IMR-90 (cell line): ENCODE measurements around the gene ADAMTSL1. TPM values are rescaled to one million over a fixed set of nuclear protein-coding genes. Genes with fewer than 3 reads are reported as not detected.

ENCODE experiments used
- ATAC-seq: fragments of 200-7000 bp; cut with Tn5 transposase; 2 replicates; pipeline ENCODE4 v1.9.1; 2020; ENCODE audit warnings: low read depth, mild to moderate bottlenecking, moderate library complexity
- BruUV-seq: library from RNA; stranded (reverse); fragments of 400-500 nt; replicated peaks from 2 replicates; lab custom pipeline; 2021; lab: Mats Ljungman, UMichigan
- CTCF ChIA-PET: fragments of 300-600 bp; formaldehyde crosslinking; extraction: SDS; loops from one replicate; lab custom pipeline; 2021; ENCODE audit warnings: antibody characterized with exemption; lab: Yijun Ruan, JAX
- POLR2A ChIA-PET: fragments of 300-600 bp; sonication (Branson Sonifier 250); formaldehyde crosslinking; loops from one replicate; lab custom pipeline; 2022; ENCODE audit warnings: antibody characterized with exemption; ENCODE audit not compliant: unreplicated experiment; lab: Charles Lee
- DNase-seq: peaks from one replicate; pipeline ENCODE4 v3.0.0; 2013
- H2AFZ ChIP-seq: replicated peaks from 2 replicates; pipeline ENCODE3; 2013; ENCODE audit warnings: low read length, mild to moderate bottlenecking; ENCODE audit not compliant: poor library complexity
- H2AK5ac ChIP-seq: 2 replicates; pipeline ENCODE4 v1.6.1; 2013; ENCODE audit warnings: low read depth, low read length, inconsistent platforms
- H2AK9ac ChIP-seq: replicated peaks from 2 replicates; pipeline ENCODE3; 2013; ENCODE audit warnings: mild to moderate bottlenecking, low read depth, low read length, moderate library complexity; ENCODE audit not compliant: poor library complexity
- H2BK120ac ChIP-seq: 2 replicates; pipeline ENCODE4 v1.6.1; 2013; ENCODE audit warnings: low read depth, low read length, inconsistent platforms
- H2BK15ac ChIP-seq: 3 replicates; pipeline ENCODE4 v1.6.1; 2013; ENCODE audit warnings: low read depth, low read length, inconsistent platforms
- H2BK20ac ChIP-seq: 2 replicates; pipeline ENCODE4 v1.6.1; 2013; ENCODE audit warnings: low read depth, mild to moderate bottlenecking, inconsistent platforms, low read length, moderate library complexity
- H2BK5ac ChIP-seq: 2 replicates; pipeline ENCODE4 v1.6.1; 2013; ENCODE audit warnings: mild to moderate bottlenecking, low read depth, low read length, inconsistent platforms; ENCODE audit not compliant: poor library complexity, severe bottlenecking
- H3K14ac ChIP-seq: replicated peaks from 2 replicates; pipeline ENCODE4 v1.6.1; 2013; ENCODE audit warnings: low read depth, low read length, inconsistent platforms
- H3K18ac ChIP-seq: 2 replicates; pipeline ENCODE4 v1.6.1; 2013; ENCODE audit warnings: low read depth, low read length, control low read depth
- H3K23ac ChIP-seq: 2 replicates; pipeline ENCODE4 v1.6.1; 2013; ENCODE audit warnings: low read depth, low read length, inconsistent platforms
- H3K27ac ChIP-seq: 2 replicates; pipeline ENCODE4 v1.5.1; 2013; ENCODE audit warnings: mild to moderate bottlenecking, control low read depth, low read length; ENCODE audit not compliant: insufficient read depth
- H3K27me3 ChIP-seq: 2 replicates; pipeline ENCODE4 v1.6.1; 2013; ENCODE audit warnings: low read length; ENCODE audit not compliant: control insufficient read depth, insufficient read depth
- H3K36me3 ChIP-seq: 2 replicates; pipeline ENCODE4 v1.6.1; 2013; ENCODE audit warnings: low read length, mixed read lengths; ENCODE audit not compliant: control insufficient read depth, insufficient read depth
- H3K4ac ChIP-seq: 2 replicates; pipeline ENCODE4 v1.6.1; 2013; ENCODE audit warnings: low read depth, low read length, inconsistent platforms
- H3K4me1 ChIP-seq: 2 replicates; pipeline ENCODE4 v1.6.1; 2013; ENCODE audit warnings: low read length, mixed read lengths; ENCODE audit not compliant: control insufficient read depth, insufficient read depth
- H3K4me2 ChIP-seq: 2 replicates; pipeline ENCODE4 v1.6.1; 2013; ENCODE audit warnings: low read depth, mild to moderate bottlenecking, control low read depth, low read length, moderate library complexity
- H3K4me3 ChIP-seq: 2 replicates; pipeline ENCODE4 v1.5.1; 2013; ENCODE audit warnings: low read depth, mild to moderate bottlenecking, control low read depth, low read length, moderate library complexity; ENCODE audit not compliant: insufficient read depth
- H3K56ac ChIP-seq: 2 replicates; pipeline ENCODE4 v1.6.1; 2013; ENCODE audit warnings: low read length, inconsistent platforms; ENCODE audit not compliant: insufficient read depth; ENCODE audit errors: extremely low read depth
- H3K79me1 ChIP-seq, 2 experiments: 2 replicates each; pipeline ENCODE4 v1.6.1; 2013; ENCODE audit warnings: low read length in 2 of 2, inconsistent platforms in 1 of 2, low read depth in 1 of 2
- H3K9ac ChIP-seq: 2 replicates; pipeline ENCODE4 v1.6.1; 2013; ENCODE audit warnings: low read depth, low read length, control low read depth
- H3K9me1 ChIP-seq: 2 replicates; pipeline ENCODE4 v1.6.1; 2013; ENCODE audit warnings: low read length, inconsistent platforms; ENCODE audit not compliant: insufficient read depth
- H3K9me3 ChIP-seq: 2 replicates; pipeline ENCODE4 v1.6.1; 2013; ENCODE audit warnings: low read length; ENCODE audit not compliant: control insufficient read depth, insufficient read depth
- H4K20me1 ChIP-seq: 2 replicates; pipeline ENCODE4 v1.6.1; 2013; ENCODE audit warnings: low read length, inconsistent platforms; ENCODE audit not compliant: insufficient read depth
- H4K5ac ChIP-seq: 2 replicates; pipeline ENCODE4 v1.6.1; 2013; ENCODE audit warnings: mild to moderate bottlenecking, low read depth, low read length, control low read depth
- H4K8ac ChIP-seq, 2 experiments: 2 replicates each; pipeline ENCODE4 v1.6.1; 2013; ENCODE audit warnings: low read depth in 2 of 2, low read length in 2 of 2, control low read depth in 1 of 2, inconsistent platforms in 1 of 2
- H4K91ac ChIP-seq: 2 replicates; pipeline ENCODE4 v1.6.1; 2013; ENCODE audit warnings: low read depth, low read length, inconsistent platforms; ENCODE audit not compliant: insufficient read depth
- BHLHE40 ChIP-seq: fragments of 150-350 bp; IDR thresholded peaks from 2 replicates; pipeline ENCODE4 v1.6.1; 2016; ENCODE audit warnings: mild to moderate bottlenecking, low read depth, low read length
- CEBPB ChIP-seq: IDR thresholded peaks from 2 replicates; pipeline ENCODE4 v1.6.1; 2012; ENCODE audit warnings: low read depth, low read length, improper control_type of control experiment
- ELK1 ChIP-seq: fragments of 150-350 bp; IDR thresholded peaks from 2 replicates; pipeline ENCODE4 v1.6.1; 2016; ENCODE audit warnings: low read depth, mild to moderate bottlenecking, low read length, moderate library complexity, borderline replicate concordance
- RAD21 ChIP-seq: IDR thresholded peaks from 2 replicates; pipeline ENCODE4 v1.6.1; 2012; ENCODE audit warnings: low read length, improper control_type of control experiment
- RCOR1 ChIP-seq: IDR thresholded peaks from 2 replicates; pipeline ENCODE4 v1.6.1; 2012; ENCODE audit warnings: mild to moderate bottlenecking, low read length, improper control_type of control experiment; ENCODE audit not compliant: insufficient replicate concordance
- SMC3 ChIP-seq: fragments of 150-350 bp; IDR thresholded peaks from 2 replicates; pipeline ENCODE4 v1.6.1; 2016; ENCODE audit warnings: low read depth, mild to moderate bottlenecking, antibody characterized with exemption, low read length, moderate library complexity
- WGBS, 2 experiments: methylation state at CpG; one replicate each; pipeline versions ENCODE4 v1.1.5 to v1.1.7; 2013; ENCODE audit warnings: missing lambda C conversion rate in 2 of 2; ENCODE audit not compliant: insufficient read length in 1 of 2; ENCODE audit errors: extremely low coverage in 2 of 2; 5-methylcytosine and 5-hydroxymethylcytosine counted together
- dilution Hi-C: fragments of 300-500 bp; cut with HindIII; formaldehyde crosslinking; loops from one replicate; pipeline ENCODE4 v1.14.3; 2018; ENCODE audit warnings: low sequenced_read_pairs; ENCODE audit not compliant: unreplicated experiment
- in situ Hi-C: fragments of 300-500 bp; cut with MboI; formaldehyde crosslinking; loops from 3 replicates; pipeline ENCODE4 v1.14.3; 2019; ENCODE audit warnings: low sequenced_read_pairs, inconsistent platforms, mixed read lengths
- intact Hi-C: fragments of 100-400 bp; cut with micrococcal nuclease; formaldehyde crosslinking; loops from 2 replicates; pipeline ENCODE4 v1.10.0; 2022
- polyA plus RNA-seq, 3 experiments: library from polyadenylated mRNA; depleted of rRNA; stranded (reverse); fragments of >200 nt; gene quantifications; 2 replicates each; pipeline ENCODE4 v1.2.3, GENCODE V29; 2012; ENCODE audit warnings: low replicate concordance in 1 of 3
- total RNA-seq: library from RNA; depleted of rRNA; stranded (reverse); fragments of >200 nt; gene quantifications from 2 replicates; pipeline ENCODE4 v1.2.3, GENCODE V29; 2012

The ADAMTSL1 gene
- total and polyA plus RNA-seq, 2 of the 4 experiments (the other 2 are of a cell fraction) = 38.2 to 62.2 TPM

DNA sequence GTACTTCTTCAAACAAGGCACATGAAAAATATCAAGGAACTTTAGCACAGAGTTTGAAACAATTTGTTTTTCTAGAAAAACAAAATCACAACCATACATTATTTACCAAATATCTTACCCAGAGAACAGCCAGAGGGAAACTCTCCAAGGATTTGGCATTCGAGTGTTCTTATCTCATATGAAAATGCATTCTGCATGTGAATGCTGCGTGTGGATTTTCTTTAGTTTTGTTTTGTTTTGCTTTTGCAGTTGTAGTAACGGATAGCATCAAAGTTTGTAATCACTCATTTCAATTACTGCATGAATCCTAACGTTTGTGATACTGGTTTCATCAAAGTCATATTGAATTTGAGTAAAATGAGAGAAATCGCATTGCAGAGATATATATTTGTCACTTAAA is 28.0 kb downstream of the ADAMTSL1 start:
- ChIA-PET CTCF (no interaction called here), POLR2A (no interaction called here)
- Histone ChIP-seq H3K14ac (no peak overlapping the region), H3K23ac (no peak overlapping the region), H2BK20ac (no peak overlapping the region), H3K4me1 (no peaks in the 10 kb centered on the region), H2AFZ (no peak overlapping the region), H3K79me1 (no peaks in the 10 kb centered on the region), H3K4me2 (no peak overlapping the region; the same call in 1 of the 2 replicates), H3K27ac (no peak overlapping the region), H3K4ac (no peak overlapping the region), H4K91ac (no peak overlapping the region), H3K9me1 (no peaks in the 10 kb centered on the region), H2BK120ac (no peak overlapping the region), H3K56ac (no peak overlapping the region), H2BK5ac (no peak overlapping the region), H2AK5ac (no peak overlapping the region), H3K27me3 (no peaks in the 10 kb centered on the region), H2BK15ac (no peak overlapping the region), H3K18ac (no peak overlapping the region), H3K9ac (no peak overlapping the region), H3K36me3 (no peaks in the 10 kb centered on the region), H3K9me3 (no peaks in the 10 kb centered on the region), H4K20me1 (no peaks in the 10 kb centered on the region), H2AK9ac (no peak overlapping the region), H4K8ac (no peak overlapping the region), H4K5ac (no peak overlapping the region), H3K4me3 (no peak overlapping the region)
- no TSS peak for BruUV-seq
- dilution Hi-C loops = no loop called here
- TF ChIP-seq ELK1 (no peak), RAD21 (no peak), SMC3 (no peak), CEBPB (no peak), BHLHE40 (no peak), RCOR1 (no peak)
- in situ Hi-C loops = no loop called here
- no peak for ATAC-seq
- WGBS, 2 experiments = no CpG with 5 or more reads among the region's 5 CpGs
- DNase-seq = no peak
- intact Hi-C loops = no loop called here
